ENCODE measurements around the gene TTL.
"Not testable (repeated sequence)": the region's sequence is repeated elsewhere in the genome, so short reads cannot be mapped to it uniquely, and the experiment has no call there.

TTL gene

DNA sequence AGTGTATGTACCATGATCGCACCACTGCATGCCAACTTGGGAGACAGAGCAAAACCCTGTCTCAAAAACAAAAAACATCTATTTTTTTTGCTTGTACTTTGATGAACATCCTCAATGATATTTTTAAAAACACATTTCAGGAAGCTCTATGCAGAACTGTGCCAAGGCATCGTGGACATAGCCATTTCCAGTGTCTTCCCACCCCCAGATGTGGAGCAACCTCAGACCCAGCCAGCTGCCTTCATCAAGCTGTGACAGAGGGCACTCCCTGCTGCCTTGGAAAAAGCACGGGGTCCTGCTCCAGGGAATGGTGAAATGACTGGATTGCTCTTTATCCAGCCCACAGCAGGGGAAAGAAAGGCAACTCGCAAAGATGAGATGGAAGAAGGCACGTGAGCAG, 46.6 kb downstream of the TTL start:
- no peaks in the 10 kb centered on the region for H3K27me3 Mint-ChIP-seq
- H3K27ac Mint-ChIP-seq: no peak overlapping the region
- H3K36me3 Mint-ChIP-seq (ENCODE audit: low read depth): peaks cover 58% of the 10 kb centered on the region
- H3K9me3 Mint-ChIP-seq: no peaks in the 10 kb centered on the region
- no peaks in the 10 kb centered on the region for H3K4me1 Mint-ChIP-seq (ENCODE audit: low read depth)
- H3K4me3 Mint-ChIP-seq: no peak overlapping the region

DNA sequence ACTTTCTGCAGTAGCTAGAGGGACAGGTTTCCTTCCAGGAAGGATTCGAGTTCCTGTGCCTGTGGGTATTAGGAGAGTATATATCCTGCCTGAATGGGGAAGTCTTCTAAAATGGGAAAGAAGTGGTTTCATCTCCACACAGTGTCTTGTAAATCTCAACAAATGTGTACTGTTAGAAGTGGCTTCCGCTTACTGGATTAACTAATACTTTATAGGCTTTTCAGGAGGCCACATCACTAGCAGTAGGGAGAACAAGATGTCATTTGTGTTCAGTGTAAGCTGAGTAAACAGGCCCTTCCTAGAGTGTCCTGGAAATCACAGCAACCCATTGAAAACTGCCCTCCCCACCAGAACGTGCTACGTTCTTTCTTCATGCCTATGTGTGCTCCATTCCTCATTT, 47.8 kb downstream of the TTL start:
- Mint-ChIP-seq H3K4me3 (no peak overlapping the region), H3K36me3 (ENCODE audit: low read depth) (peaks cover 51% of the 10 kb centered on the region), H3K4me1 (ENCODE audit: low read depth) (no peaks in the 10 kb centered on the region), H3K9me3 (no peaks in the 10 kb centered on the region), H3K27ac (no peak overlapping the region), H3K27me3 (no peaks in the 10 kb centered on the region)

DNA sequence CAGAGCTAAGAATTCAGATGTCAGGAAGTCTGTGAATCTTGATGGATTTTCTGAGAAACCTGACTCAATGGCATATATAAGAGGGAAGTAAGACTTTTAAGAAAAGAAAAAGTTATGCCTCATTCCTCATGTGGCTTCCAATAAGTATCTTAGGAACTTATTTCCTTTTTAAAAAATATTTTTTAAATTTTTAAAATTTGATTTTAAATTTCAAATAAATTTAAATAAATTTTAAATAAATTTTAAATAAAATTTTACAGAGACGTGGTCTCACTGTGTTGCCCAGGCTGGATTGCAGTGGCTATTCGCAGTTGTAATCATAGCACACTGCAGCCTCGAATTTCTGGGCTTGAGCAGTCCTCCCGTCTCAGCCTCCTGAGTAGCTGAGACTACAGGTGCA, 48.8 kb downstream of the TTL start:
- Mint-ChIP-seq H3K4me1 (ENCODE audit: low read depth) (no peaks in the 10 kb centered on the region), H3K9me3 (no peaks in the 10 kb centered on the region), H3K27ac (no peak overlapping the region), H3K27me3 (no peaks in the 10 kb centered on the region), H3K4me3 (no peak overlapping the region), H3K36me3 (ENCODE audit: low read depth) (peaks cover 47% of the 10 kb centered on the region)

DNA sequence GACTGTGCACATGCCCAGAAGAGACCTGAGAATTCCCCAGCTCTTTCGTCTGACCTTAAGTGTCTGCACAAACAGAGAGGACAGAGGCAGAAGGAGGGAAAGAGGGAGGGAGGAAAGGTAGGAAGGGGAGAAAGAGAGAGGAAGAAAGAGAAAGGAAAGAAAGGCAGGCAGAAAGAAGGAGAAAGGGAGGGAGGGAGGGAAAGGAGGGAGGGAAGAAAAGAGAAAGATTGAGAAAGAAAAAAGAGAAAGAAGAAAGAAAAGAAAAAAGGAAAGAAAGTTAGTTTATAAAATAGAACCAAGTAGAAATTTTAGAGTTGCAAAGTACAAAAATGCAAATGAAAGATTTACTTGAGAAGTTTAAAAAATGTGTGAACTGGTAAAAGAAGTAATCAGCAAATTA, 52.9 kb downstream of the TTL start:
- no peaks in the 10 kb centered on the region for H3K27me3 Mint-ChIP-seq
- H3K4me3 Mint-ChIP-seq: no peak overlapping the region
- no peak overlapping the region for H3K27ac Mint-ChIP-seq
- H3K36me3 Mint-ChIP-seq (ENCODE audit: low read depth): peaks cover 33% of the 10 kb centered on the region
- no peaks in the 10 kb centered on the region for H3K4me1 Mint-ChIP-seq (ENCODE audit: low read depth)
- H3K9me3 Mint-ChIP-seq: no peaks in the 10 kb centered on the region

DNA sequence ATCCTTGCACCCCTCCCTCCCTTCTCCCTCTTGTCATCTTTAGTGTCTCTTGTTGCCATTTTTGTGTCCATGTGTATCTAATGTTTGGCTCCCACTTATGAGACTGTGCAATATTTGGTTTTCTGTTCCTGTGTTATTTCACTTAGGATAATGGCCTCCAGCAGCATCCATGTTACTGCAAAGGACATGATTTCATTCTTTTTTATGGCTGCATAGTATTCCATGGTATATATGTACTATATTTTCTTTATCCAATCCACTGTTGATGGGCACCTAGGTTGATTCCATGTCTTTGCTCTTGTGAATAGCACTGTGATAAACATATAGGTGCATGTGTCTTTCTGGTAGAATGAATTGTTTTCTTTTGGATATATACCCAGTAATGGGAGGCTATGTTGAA, 54.7 kb downstream of the TTL start:
- not testable (repeated sequence) for H3K9me3 Mint-ChIP-seq, H3K27me3 Mint-ChIP-seq, H3K4me3 Mint-ChIP-seq, H3K27ac Mint-ChIP-seq
- Mint-ChIP-seq H3K4me1 (ENCODE audit: low read depth) (peaks cover 13% of the 10 kb centered on the region), H3K36me3 (ENCODE audit: low read depth) (peaks cover 19% of the 10 kb centered on the region)

DNA sequence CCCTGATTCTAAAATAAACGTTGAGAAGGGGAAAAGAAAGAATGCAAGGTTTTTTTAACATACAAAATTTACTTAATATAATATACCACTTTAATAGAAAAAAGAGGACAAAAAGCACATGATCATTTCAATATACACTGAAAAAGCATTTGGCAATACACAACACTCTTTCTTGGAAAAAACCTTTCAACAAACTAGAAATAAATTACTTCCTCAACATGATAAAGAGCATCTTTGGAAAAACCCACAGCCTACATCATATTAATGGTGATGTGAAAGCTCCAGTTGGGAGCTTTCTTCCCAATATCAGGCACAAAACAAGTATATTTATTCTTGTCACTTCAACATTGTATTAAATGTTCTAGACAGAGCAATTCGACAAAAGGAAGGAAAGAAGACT, 57.4 kb downstream of the TTL start:
- H3K27me3 Mint-ChIP-seq: no peaks in the 10 kb centered on the region
- no peak overlapping the region for H3K4me3 Mint-ChIP-seq
- peaks cover 13% of the 10 kb centered on the region for H3K4me1 Mint-ChIP-seq (ENCODE audit: low read depth)
- peaks cover 4% of the 10 kb centered on the region for H3K36me3 Mint-ChIP-seq (ENCODE audit: low read depth)
- no peak overlapping the region for H3K27ac Mint-ChIP-seq
- H3K9me3 Mint-ChIP-seq: no peaks in the 10 kb centered on the region

DNA sequence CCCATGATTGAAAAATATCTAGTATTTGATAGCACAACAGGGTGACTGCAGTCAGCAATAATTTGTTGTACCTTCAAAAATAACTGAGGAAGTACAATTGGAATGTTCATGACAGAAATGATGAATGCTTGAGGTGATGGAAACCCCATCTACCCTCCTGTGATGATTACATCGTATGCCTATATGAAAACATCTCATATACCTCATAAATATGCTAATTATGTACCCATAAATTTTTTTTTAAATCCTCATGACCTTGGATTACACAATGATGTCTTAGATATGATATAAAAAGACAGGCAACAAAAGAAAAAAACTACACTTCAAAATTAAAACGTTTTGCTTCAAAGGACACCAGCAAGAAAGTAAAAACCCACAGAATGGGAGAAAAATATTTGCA, 59.0 kb downstream of the TTL start:
- H3K27me3 Mint-ChIP-seq: no peaks in the 10 kb centered on the region
- H3K27ac Mint-ChIP-seq: no peak overlapping the region
- no peak overlapping the region for H3K4me3 Mint-ChIP-seq
- peaks cover 17% of the 10 kb centered on the region for H3K4me1 Mint-ChIP-seq (ENCODE audit: low read depth)
- H3K9me3 Mint-ChIP-seq: no peaks in the 10 kb centered on the region
- H3K36me3 Mint-ChIP-seq (ENCODE audit: low read depth): peaks cover 4% of the 10 kb centered on the region

DNA sequence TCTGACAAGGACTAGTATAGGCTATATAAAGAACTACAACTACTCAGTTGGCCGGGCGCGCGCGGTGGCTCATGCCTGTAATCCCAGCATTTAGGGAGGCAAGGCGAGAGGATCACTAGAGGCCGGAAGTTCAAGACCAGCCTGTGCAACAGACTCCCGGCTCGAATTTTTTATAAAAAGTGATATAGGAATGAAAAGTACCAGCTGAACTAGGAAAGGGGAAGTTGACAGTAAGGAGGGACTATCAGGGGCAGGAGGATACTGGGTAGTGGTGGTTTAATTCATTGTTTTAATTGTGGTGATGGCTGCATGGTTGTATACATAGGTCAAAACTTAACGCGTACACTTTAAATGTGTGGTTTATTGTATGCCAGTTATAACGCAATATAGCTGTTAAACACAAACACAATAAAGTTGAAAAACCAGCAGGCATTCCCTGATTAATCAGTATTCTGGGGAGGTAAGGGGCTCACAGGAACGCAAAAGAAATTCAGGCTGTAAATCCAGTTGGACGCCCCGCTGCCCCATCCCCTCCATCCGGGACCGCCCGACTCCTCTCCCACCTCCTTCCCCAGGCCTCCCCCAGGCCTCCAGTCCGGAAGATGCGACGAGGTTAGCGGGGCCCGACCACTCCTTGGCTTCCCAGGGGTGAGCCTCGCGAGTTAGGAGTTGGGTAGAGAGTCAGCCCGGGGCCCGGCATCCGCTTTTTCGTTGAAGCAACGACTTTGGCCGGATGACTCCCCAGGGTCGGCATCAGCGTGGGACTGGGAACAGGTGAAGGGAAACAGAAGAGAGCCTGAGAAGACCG, 59.6 kb downstream of the TTL start:
- Mint-ChIP-seq H3K27me3 (no peaks in the 10 kb centered on the region), H3K4me1 (ENCODE audit: low read depth) (peaks cover 17% of the 10 kb centered on the region), H3K27ac (no peak overlapping the region), H3K4me3 (no peak overlapping the region), H3K36me3 (ENCODE audit: low read depth) (peaks cover 8% of the 10 kb centered on the region), H3K9me3 (no peaks in the 10 kb centered on the region)

DNA sequence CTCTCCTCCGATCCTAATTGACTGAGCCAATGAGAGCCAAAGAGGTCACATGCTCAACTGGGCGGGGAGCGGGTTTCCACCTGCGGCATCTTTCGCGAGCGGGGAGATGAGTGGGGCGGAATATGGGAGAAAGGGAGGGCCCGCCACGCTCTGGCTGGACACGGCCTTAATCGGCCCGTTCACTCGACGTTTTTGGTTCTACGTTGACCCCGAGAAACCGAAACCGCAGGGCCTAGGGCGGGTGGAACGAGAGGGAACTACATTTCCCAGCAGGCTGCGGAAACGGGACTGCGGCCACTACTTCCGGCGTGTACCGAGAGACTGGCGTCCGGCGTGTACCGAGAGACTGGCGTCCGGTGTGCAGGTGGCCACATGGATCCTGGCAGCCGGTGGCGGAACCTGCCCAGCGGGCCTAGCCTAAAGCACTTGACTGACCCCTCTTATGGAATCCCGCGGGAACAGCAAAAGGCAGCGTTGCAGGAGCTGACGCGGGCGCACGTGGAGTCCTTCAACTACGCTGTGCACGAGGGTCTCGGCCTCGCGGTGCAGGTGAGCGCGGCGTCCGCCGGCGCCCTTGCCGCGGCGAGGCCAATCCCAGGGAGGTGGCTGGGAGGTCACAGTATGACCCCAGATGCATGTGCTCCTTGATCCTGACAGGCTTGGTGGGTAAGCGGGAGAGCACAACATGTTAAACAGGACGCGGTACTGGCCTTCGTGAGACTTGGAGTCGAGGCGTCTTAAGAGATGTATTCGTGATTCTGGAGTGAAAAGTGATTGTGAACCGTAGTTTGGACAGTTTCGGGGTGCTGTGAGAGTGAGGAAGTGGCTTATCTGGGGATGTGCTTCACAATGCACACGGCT, 60.4 kb downstream of the TTL start, which contains the start of gene POLR1B:
Gene POLR1B (plus strand): TSS at position 343 of the 861 bp plus-strand sequence. CDS start 30 bp downstream, at position 373.
- Mint-ChIP-seq H3K4me3 (no peak within 1 kb of the TSS), H3K27me3 (no peaks in the 10 kb centered on the region), H3K4me1 (ENCODE audit: low read depth) (peaks cover 17% of the 10 kb centered on the region), H3K27ac (no peak within 1 kb of the TSS), H3K9me3 (no peaks in the 10 kb centered on the region), H3K36me3 (ENCODE audit: low read depth) (peaks cover 12% of the 10 kb centered on the region)

DNA sequence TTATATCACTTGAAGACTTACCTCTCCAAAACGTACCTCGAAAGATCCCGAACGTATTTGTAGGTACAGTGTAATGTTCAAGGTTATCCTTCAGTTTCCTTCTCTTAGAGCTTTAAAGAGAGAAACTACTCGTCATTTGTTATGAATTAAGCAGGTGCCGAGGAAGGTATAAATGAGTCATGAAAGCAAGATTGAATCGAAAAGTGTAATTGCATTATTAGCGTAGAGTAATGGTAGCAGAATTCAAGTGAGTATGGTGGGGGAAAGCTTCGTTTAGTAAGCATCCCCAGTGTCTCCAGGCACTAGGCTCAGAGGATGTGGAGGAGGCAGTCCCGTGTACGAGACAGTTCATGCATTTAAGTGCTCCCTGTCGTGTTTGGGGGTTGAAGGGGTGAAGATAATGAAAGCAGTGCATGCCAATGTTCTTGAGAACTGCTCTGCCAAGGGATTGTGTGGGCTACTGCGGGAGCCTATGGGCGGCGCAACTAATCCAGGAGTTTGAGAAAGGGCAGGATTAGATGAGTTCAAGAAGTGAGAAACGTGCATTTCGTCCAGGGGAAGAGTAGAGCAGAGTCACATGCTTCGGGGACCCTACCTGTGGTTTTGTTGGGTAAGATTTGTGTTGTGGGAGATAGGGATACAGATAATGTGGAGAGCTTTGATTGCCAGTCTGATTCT, 61.2 kb downstream of the TTL start:
- no peaks in the 10 kb centered on the region for H3K9me3 Mint-ChIP-seq
- no peak overlapping the region for H3K27ac Mint-ChIP-seq
- no peaks in the 10 kb centered on the region for H3K27me3 Mint-ChIP-seq
- H3K4me1 Mint-ChIP-seq (ENCODE audit: low read depth): peaks cover 17% of the 10 kb centered on the region
- peaks cover 20% of the 10 kb centered on the region for H3K36me3 Mint-ChIP-seq (ENCODE audit: low read depth)
- no peak overlapping the region for H3K4me3 Mint-ChIP-seq

DNA sequence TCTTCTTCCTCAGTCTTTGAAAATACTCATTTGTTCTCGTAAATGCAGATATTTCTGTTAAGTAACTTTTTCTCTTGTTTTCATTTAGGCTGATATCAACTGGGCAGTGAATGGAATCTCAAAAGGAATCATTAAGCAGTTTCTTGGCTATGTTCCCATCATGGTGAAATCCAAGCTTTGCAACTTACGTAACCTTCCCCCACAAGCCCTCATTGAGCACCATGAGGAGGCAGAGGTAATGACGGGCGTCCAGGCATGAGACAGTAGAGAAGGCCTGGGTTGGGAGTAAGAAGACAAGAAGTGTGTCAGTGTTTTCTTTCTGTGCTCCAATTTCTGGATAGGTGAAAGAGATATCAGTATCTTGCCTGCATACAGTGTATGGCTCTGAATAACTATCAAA, 65.4 kb downstream of the TTL start:
- Mint-ChIP-seq H3K36me3 (ENCODE audit: low read depth) (peaks cover 53% of the 10 kb centered on the region), H3K27ac (no peak overlapping the region)

DNA sequence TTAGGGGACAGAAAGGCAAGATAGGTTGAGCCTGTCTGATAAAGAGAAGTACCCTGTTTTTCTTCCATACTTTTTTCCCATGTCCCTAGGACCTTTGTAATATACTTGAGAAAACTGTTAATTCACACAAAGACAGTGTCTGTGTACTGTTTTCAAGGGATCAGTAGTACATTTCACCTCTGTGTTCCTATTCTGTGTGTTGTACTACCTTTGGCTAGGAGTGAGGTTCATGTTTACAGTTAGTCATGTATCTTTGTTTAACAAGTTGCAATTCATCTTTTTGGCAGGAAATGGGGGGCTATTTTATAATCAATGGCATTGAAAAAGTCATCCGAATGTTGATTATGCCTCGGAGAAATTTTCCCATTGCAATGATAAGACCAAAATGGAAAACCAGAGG, 67.0 kb downstream of the TTL start:
- H3K27me3 Mint-ChIP-seq: no peaks in the 10 kb centered on the region
- no peak overlapping the region for H3K4me3 Mint-ChIP-seq
- peaks cover 7% of the 10 kb centered on the region for H3K4me1 Mint-ChIP-seq (ENCODE audit: low read depth)
- H3K27ac Mint-ChIP-seq: no peak overlapping the region
- peaks cover 67% of the 10 kb centered on the region for H3K36me3 Mint-ChIP-seq (ENCODE audit: low read depth)
- H3K9me3 Mint-ChIP-seq: no peaks in the 10 kb centered on the region

More for the DNA sequence above, 65.4 kb downstream of the TTL start:
- no peaks in the 10 kb centered on the region for H3K9me3 Mint-ChIP-seq
- H3K4me3 Mint-ChIP-seq: no peak overlapping the region
- peaks cover 7% of the 10 kb centered on the region for H3K4me1 Mint-ChIP-seq (ENCODE audit: low read depth)
- H3K27me3 Mint-ChIP-seq: no peaks in the 10 kb centered on the region

DNA sequence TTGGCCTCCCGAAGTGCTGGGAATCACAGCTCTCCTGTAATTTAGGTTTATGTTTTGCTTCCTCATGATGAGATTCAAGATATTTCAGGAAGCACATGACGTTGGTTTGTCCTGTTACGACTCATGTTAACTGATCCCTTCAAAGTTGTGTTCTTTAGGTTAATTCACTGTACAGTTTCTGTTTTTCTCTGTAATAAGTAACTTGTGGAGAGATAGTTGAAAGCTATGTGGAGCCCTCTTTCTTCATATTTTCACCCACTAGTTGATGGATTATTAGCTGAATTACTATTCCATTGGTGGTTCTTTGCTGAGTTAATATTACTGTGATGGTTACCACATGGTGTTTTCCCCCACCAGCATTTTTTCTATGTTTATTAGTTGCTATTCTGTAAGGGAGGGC, 84.1 kb downstream of the TTL start:
- no peak overlapping the region for H3K27ac Mint-ChIP-seq
- no peaks in the 10 kb centered on the region for H3K27me3 Mint-ChIP-seq
- no peaks in the 10 kb centered on the region for H3K4me1 Mint-ChIP-seq (ENCODE audit: low read depth)
- H3K4me3 Mint-ChIP-seq: no peak overlapping the region
- H3K9me3 Mint-ChIP-seq: peaks cover 3% of the 10 kb centered on the region
- H3K36me3 Mint-ChIP-seq (ENCODE audit: low read depth): peaks cover 82% of the 10 kb centered on the region

DNA sequence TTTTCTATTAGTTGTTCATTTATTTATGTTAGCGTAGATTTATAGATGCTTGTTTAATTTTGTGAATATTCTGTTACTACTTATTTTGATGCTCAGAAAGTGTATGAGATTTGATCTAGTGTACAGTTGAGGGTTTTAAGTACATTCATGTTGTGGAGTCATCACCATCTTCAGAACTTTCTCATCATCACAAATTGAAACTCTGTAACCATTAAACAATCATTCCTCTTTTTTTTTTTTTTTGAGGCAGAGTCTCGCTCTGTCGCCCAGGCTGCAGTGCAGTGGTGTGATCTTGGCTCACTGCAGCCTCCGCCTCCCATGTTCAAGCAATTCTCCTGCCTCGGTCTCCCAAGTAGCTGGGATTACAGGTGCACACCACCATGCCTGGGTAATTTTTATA, 84.6 kb downstream of the TTL start:
- not testable (repeated sequence) for H3K27ac Mint-ChIP-seq; H3K4me1 Mint-ChIP-seq (ENCODE audit: low read depth); H3K27me3 Mint-ChIP-seq; H3K9me3 Mint-ChIP-seq; H3K4me3 Mint-ChIP-seq
- peaks cover 82% of the 10 kb centered on the region for H3K36me3 Mint-ChIP-seq (ENCODE audit: low read depth)

DNA sequence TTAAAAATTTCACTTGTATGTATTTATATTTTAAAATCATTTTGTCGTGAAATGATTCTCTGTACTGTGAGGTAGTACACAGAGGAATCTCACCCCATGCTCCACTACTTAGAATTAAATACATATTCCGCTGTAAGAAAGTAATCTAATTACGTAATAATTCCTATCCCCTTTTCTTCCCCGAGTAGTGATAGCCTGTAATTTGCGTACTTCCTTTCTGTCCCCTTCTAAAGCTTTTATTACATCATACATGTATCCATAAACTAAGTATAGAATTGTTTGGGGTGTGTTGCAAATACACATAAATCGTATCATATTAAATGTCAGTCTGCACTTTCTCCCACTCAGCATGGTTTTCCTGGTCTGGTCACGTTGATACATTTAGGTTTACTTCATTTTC, 90.0 kb downstream of the TTL start:
- Mint-ChIP-seq H3K4me1 (ENCODE audit: low read depth) (no peaks in the 10 kb centered on the region), H3K27ac (no peak overlapping the region), H3K36me3 (ENCODE audit: low read depth) (peaks cover 95% of the 10 kb centered on the region), H3K9me3 (peaks cover 3% of the 10 kb centered on the region), H3K4me3 (no peak overlapping the region), H3K27me3 (no peaks in the 10 kb centered on the region)
